Astrocyte (in vitro differentiated cells and primary cell): Measurements from ENCODE around the gene SOCS2.

Experiments used
- EZH2 ChIP-seq: IDR thresholded peaks from 2 replicates; pipeline ENCODE4 v1.6.1; 2012; ENCODE audit warnings: mild to moderate bottlenecking, low read length, inconsistent platforms; ENCODE audit not compliant: insufficient read depth
- TF ChIP-seq, protein P1 (sequence below): IDR thresholded peaks from 2 replicates; pipeline ENCODE4 v1.5.1; 2011; ENCODE audit warnings: low read depth, mild to moderate bottlenecking, inconsistent platforms, low read length, moderate library complexity; ENCODE audit not compliant: insufficient read depth

GRCh38 chr12:93565760-93566159, 6.7 kb upstream of the SOCS2 start:
- TF ChIP-seq, protein P1, sequence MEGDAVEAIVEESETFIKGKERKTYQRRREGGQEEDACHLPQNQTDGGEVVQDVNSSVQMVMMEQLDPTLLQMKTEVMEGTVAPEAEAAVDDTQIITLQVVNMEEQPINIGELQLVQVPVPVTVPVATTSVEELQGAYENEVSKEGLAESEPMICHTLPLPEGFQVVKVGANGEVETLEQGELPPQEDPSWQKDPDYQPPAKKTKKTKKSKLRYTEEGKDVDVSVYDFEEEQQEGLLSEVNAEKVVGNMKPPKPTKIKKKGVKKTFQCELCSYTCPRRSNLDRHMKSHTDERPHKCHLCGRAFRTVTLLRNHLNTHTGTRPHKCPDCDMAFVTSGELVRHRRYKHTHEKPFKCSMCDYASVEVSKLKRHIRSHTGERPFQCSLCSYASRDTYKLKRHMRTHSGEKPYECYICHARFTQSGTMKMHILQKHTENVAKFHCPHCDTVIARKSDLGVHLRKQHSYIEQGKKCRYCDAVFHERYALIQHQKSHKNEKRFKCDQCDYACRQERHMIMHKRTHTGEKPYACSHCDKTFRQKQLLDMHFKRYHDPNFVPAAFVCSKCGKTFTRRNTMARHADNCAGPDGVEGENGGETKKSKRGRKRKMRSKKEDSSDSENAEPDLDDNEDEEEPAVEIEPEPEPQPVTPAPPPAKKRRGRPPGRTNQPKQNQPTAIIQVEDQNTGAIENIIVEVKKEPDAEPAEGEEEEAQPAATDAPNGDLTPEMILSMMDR, result no peak
- no peak for TF ChIP-seq EZH2
